IMR-90 (cell line): Measurements from ENCODE around the gene TGFB2.

Experiments used
- CEBPB ChIP-seq: IDR thresholded peaks from 2 replicates; pipeline ENCODE4 v1.6.1; 2012; ENCODE audit warnings: low read depth, low read length, improper control_type of control experiment
- CHD1 ChIP-seq: IDR thresholded peaks from 2 replicates; pipeline ENCODE4 v1.6.1; 2012; ENCODE audit warnings: low read depth, low read length, improper control_type of control experiment
- ELK1 ChIP-seq: fragments of 150-350 bp; IDR thresholded peaks from 2 replicates; pipeline ENCODE4 v1.6.1; 2016; ENCODE audit warnings: low read depth, mild to moderate bottlenecking, low read length, moderate library complexity, borderline replicate concordance
- MAFK ChIP-seq: IDR thresholded peaks from 2 replicates; pipeline ENCODE4 v1.6.1; 2012; ENCODE audit warnings: low read depth, low read length, improper control_type of control experiment
- MAZ ChIP-seq: IDR thresholded peaks from 2 replicates; pipeline ENCODE4 v1.6.1; 2012; ENCODE audit warnings: low read depth, mild to moderate bottlenecking, low read length, improper control_type of control experiment, moderate library complexity, borderline replicate concordance
- USF2 ChIP-seq: fragments of 150-350 bp; IDR thresholded peaks from 2 replicates; pipeline ENCODE4 v1.6.1; 2017; ENCODE audit warnings: mild to moderate bottlenecking, antibody characterized with exemption, low read length, low read depth
- TF ChIP-seq, protein P1 (sequence below): conservative IDR thresholded peaks from 2 replicates; pipeline ENCODE4 v1.5.1; 2012; ENCODE audit warnings: mild to moderate bottlenecking, low read depth, low read length, improper control_type of control experiment

- TF ChIP-seq MAZ (no peak), USF2 (no peak), MAFK (no peak), CHD1 (no peak), ELK1 (no peak), CEBPB (no peak)
- TF ChIP-seq, protein P1, sequence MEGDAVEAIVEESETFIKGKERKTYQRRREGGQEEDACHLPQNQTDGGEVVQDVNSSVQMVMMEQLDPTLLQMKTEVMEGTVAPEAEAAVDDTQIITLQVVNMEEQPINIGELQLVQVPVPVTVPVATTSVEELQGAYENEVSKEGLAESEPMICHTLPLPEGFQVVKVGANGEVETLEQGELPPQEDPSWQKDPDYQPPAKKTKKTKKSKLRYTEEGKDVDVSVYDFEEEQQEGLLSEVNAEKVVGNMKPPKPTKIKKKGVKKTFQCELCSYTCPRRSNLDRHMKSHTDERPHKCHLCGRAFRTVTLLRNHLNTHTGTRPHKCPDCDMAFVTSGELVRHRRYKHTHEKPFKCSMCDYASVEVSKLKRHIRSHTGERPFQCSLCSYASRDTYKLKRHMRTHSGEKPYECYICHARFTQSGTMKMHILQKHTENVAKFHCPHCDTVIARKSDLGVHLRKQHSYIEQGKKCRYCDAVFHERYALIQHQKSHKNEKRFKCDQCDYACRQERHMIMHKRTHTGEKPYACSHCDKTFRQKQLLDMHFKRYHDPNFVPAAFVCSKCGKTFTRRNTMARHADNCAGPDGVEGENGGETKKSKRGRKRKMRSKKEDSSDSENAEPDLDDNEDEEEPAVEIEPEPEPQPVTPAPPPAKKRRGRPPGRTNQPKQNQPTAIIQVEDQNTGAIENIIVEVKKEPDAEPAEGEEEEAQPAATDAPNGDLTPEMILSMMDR, result no peak
Measured at GRCh38 chr1:218355278-218355677, 10.1 kb downstream of the TGFB2 start.
